Tongue (tissue), 2 donors: ENCODE measurements around the gene CEACAM21. TPM values are rescaled to one million over a fixed set of nuclear protein-coding genes. Genes with fewer than 3 reads are reported as not detected.
"Not testable (repeated sequence)": the region's sequence is repeated elsewhere in the genome, so short reads cannot be mapped to it uniquely, and the experiment has no call there.

ENCODE experiments used
- DNase-seq: peaks from one replicate; pipeline ENCODE4 v3.0.0-alpha.2; 2015
- total RNA-seq: library from RNA; depleted of rRNA; stranded (reverse); fragments of >200 nt; gene quantifications from one replicate; pipeline ENCODE4 v1.2.3, GENCODE V29; 2014

Gene CEACAM21
- total RNA-seq, 1 donor from 2014 or later = 2.6 TPM

GRCh38 chr19:41549884-41550283 is 26.1 kb upstream of the CEACAM21 start:
- DNase-seq = no peak

DNA sequence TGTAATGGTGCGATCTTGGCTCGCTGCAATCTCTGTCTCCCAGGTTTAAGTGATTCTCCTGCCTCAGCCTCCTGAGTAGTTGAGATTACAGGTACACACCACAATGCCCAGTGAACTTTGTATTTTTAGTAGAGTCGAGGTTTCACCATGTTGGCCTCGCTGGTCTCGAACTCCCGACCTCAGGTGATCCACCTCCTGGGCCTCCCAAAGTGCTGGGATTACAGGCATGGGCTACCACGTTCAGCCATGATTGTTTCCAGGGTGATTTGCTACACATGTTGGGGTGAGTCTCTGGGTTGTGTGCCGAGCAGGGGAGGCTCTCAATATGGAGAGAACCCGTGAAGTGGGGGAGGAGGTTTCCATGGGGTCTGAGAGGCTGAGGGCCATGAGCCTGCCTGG is 24.8 kb upstream of the CEACAM21 start:
- no peak for DNase-seq

GRCh38 chr19:41551711-41552110 is 24.3 kb upstream of the CEACAM21 start:
- no peak for DNase-seq

DNA sequence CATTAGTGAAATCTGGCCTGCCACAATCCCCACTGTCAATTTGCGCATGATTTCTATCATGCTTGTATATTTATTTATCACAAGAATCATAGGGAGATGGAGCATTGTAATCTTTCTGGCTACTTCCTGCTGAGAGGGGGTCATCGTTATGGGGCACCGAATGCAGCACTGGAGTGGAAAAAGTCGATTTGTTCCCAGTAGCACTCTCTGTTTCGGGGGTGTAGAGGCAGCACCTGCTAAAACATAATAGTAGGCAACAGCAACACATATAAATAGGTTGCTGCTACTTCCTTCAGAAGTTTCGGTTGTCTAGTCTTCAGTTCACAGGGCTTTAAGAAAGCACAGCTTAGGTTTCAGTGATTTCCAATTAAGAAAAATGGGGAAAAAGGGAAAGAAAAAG is 23.4 kb upstream of the CEACAM21 start:
- DNase-seq = no peak

- no peak for DNase-seq
Observed at GRCh38 chr19:41553804-41554203, 22.2 kb upstream of the CEACAM21 start.

DNA sequence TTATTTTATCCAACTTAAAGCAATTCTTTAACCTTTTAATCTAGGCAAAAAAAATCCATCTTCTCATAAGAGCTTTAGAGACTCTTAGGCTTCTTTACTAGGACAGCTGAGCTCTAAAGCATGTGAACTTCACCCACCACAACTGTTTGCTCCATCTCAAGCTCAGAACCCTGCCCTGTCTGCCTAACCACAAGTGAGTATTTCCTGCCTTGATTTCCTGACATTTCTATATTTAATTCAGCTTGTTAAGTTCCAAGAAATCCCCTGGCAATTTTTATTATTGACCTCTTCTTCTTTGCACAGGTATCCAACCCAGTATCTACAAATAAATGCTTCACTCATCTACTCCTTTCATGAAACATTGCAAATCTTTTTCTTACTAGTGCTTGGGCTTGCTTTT is 21.1 kb upstream of the CEACAM21 start:
- DNase-seq = peak; percentile 15

DNA sequence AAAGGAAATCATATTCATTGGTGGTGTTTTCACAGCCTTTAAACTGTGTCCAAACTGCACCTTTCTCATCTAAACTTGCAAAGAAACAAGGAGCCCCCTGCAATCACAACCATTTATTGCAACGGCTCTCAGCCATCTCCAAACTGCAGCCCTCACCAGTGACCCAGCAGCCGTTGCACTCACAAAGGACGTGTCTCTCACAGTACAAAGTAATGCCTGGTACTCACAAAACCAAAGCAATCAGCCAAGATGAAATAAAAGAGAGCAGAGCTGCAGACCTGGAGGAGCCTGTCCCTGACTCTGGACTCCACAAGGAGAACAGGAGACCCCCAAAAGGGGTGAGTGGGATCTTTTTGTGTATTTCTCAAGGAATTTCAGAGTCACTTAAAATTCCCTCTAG is 20.2 kb upstream of the CEACAM21 start:
- no peak for DNase-seq

DNA sequence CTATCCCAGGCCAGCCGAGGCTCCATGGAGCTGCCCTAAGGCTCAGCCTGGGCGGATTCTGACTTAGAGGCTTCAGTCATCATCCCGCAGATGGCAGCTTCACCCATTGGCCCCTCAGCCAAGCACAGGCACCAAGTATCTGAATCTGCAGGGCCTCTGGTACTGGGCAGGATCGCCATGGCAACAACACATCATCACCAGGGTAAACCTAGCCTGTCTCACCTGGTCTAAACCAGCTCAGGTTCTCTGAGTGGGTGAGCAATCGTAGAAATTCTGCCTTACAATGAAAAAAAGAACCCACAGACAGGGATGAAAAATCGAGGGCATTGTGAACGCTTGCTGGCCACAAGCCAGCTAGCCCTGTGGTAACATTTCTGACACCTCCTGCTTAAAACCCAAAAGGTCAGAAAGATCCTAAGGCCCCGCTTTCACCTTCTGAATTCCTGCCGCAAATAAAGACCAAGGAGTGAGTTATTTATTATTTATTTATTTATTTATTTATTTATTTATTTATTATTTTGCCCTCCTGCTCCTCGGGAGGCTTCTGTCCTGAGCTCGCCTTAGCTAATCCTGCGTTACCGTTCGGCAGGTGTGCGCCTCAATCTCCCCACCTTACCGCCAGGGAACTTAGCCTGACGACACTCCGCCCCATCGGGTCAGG is 12.0 kb upstream of the CEACAM21 start:
- DNase-seq = peak; percentile 26

GRCh38 chr19:41564515-41565378 is 11.2 kb upstream of the CEACAM21 start:
- peak; percentile 65 for DNase-seq

DNA sequence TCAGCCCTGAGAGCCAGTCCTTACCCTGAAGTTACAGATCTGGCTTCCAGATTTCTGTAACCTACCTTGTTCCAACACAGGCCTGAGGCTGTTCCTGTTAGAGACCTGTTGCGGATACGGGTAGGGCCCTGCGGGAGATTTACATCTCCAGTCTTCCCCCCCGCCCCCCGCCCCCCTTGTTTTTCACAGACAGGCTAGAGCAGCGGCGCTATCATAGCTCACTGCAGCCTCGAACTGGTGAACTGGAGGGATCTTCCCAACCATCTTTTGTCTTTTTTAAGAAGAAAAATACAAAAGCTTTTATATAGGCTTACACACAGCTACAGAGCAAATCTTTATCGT is 10.6 kb upstream of the CEACAM21 start:
- no peak for DNase-seq

- DNase-seq = peak; percentile 13
Observed at GRCh38 chr19:41566001-41566400, 10.0 kb upstream of the CEACAM21 start.

DNA sequence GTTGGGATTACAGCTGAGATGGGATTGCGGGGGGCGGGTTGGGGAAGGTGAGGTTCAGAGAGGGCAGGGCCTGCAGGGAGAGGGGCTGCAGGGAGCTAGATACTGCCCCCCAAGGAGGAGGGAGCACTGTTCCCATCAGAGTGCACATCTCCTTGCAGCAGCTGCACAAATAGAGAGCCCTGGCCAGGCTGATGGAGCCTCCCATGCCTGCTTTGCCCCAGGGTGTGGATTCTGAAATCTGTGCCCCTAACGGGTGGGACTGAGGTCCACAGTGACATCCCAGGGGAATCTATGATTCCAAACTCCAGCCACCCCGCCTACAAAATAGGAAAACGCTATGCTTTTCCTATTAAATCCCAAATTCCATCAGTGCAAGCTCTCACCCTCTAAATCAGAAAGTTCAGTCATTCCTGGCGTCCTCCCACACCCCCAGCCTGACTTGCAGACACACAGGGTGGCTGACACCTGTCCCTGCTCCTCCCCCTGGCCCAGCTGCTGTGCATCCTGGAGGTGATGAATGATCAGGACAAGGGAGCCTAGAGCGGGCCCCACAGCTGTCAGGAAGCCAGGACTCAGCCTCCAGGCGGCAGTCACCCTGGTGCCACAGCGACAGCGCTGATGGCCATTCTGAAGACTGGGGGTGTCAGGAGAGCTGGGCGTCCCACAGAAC is 6.3 kb upstream of the CEACAM21 start:
- peak; percentile 94 for DNase-seq

DNA sequence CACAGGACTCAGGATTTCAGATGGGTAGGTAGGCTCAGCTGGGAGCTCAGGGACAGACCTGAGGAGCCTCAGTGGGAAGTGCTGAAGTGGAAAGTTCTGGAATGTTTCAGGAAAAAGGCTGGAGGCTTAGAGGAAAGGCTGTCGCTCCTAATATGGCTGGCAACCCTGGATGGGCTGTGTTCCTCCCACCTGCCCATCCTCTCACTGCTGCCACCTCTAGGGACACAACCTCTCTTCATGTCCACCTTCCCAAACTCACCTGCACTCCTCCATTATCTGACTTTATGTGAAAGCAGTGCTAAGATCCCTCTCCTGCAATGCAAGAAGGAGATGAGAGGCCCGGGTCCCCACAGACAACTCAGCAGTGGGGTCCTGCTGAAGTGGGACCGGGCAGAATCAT is 5.8 kb upstream of the CEACAM21 start:
- DNase-seq = no peak

DNA sequence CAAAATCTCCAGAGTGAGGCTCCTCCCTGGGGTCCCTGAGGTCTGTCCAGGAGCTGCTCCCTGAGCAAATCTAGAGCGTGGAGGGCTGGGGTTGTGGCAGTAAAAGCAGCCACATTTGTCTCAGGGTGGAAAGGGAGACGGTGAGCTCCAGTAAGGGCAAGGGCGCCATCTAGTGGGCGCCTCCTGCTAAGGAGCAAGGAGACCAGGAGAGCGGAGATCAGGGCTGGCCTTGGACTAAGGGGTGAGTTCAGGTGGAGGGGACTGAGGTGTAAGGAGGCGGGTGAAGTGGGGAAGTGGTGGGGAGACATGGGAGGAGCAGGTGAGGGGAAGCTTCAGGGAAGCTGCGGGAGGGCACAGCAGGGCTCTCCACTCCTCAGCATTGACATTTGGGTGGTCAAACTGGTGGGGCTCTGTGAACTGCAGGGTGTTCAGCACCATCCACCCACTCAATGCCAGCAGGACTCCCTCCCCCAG is 5.3 kb upstream of the CEACAM21 start:
- DNase-seq = peak; percentile 93

GRCh38 chr19:41577144-41577830 is 1.3 kb downstream of the CEACAM21 start:
- DNase-seq = no peak

- no peak for DNase-seq
Observed at GRCh38 chr19:41577833-41578232, 1.9 kb downstream of the CEACAM21 start.

GRCh38 chr19:41578886-41579285 is 2.9 kb downstream of the CEACAM21 start:
- DNase-seq = no peak

DNA sequence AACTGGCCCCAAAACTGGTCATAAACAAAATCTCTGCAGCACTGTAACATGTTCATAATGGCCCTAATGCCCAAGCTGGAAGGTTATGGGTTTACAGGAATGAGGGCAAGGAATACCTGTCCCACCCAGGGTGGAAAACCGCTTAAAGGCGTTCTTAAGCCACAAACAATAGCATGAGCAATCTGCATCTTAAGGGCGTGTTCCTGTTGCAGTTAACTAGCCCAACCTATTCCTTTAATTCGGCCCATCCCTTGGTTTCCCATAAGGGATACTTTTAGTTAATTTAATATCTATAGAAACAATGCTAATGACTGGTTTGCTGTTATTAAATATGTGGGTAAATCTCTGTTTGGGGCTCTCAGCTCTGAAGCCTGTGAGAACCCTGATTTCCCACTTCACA is 5.1 kb downstream of the CEACAM21 start:
- not testable (repeated sequence) for DNase-seq

DNA sequence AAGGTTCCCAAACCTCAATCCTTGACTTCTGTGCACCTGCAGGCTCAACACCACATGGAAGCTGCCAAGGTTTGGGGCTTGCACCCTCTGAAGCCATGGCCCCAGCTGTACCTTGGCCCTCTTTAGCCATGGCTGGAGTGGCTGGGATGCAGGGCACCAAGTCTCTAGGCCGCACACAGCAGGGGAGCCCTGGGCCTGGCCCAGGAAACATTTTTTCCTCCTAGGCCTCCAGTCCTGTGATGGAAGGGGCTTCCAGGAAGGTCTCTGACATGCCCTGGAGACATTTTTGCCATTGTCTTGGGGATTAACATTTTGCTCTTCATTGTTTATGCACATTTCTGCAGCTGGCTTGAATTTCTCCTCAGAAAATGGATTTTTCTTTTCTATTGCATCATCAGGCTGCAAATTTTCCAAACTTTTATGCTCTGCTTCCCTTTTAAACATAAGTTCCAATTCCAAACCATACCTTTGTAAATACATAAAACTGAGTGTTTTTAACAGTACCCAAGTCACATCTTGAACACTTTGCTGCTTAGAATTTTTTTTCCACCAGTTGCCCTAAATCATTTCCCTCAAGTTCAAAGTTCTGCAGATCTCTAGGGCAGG is 6.7 kb downstream of the CEACAM21 start:
- not testable (repeated sequence) for DNase-seq

DNA sequence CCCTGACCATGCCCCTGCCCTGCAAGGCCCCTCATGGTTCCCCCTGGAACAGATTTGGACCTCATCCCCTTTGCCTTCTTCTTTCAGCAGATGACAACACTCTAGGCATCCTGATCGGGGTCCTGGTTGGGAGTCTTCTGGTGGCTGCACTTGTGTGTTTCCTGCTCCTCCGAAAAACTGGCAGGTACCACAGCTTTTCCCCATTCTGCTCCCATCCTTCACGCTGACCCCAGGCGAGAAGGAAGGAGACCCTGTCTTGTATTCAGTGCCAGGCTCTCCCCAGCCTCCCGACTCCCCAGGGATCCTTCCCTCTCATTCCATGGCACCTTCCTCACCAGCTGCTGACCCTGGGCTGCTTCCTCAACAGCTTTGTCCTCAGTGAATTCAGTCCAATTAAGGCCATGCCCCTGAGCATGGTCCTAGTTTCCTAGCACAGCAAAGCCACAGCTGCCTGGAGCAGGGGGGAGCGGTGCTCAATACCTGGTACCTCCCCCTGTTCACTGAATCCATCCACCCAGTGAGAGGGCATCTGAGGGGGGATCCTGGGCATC is 8.4 kb downstream of the CEACAM21 start:
- no peak for DNase-seq

DNA sequence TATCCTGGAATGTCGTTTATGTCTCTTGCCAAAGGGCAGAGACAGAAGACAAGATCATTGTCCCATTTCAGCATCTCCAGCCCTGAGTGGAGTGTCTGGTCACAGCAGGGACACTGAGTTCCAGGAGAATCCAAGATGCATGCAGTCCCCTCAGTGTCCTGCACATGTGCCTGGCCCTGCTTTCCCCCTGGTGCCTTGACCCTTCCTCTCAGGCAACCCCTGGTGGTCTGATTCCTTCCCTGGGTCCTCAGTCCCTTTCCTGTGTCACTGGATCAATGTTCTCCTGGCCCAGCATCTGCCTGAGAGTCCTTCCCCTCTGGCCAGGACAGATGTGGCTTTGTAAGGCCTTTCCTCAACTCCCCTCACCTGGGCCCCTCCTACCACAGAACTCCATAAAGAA is 9.0 kb downstream of the CEACAM21 start:
- DNase-seq = no peak

DNA sequence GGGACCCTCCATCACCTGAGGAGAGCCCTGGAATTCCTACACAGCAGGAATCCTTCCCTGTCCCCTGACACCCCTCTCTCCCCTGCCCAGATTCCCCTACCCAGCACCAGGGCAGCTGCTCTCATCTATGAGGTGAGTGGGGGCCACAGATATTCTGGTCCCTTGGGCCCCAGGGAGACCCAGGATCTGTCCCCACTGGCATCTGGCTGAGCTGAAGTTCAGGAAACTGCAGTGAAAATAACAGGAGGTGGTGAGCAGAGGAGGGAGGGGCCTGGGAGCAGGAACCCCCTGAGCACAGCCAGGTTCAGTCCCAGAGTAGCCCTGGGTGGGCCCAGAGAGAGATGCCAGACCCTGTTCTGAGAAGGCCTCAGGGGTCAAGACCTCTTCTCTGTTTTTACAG is 10.1 kb downstream of the CEACAM21 start:
- DNase-seq = no peak
